ENCODE results near the gene GTPBP1.

DNA sequence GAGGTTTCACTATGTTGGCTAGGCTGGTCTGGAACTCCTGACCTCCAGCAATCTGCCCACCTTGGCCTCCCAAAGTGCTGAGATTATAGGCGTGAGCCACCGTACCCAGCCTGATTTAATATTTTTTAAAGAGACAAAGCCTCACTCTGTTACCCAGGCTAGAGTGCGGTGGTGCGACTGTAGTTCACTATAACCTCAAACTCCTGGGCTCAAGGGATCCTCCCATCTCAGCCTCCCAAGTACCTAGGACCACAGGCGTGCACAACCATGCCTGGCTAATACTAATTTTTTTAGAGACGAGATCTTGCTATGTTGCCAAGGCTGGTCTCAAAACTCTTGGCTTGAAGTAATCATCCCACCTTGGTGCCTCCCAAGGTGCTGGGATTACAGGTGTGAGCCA, 13.5 kb downstream of the GTPBP1 start:
- TF ChIP-seq, protein P1, sequence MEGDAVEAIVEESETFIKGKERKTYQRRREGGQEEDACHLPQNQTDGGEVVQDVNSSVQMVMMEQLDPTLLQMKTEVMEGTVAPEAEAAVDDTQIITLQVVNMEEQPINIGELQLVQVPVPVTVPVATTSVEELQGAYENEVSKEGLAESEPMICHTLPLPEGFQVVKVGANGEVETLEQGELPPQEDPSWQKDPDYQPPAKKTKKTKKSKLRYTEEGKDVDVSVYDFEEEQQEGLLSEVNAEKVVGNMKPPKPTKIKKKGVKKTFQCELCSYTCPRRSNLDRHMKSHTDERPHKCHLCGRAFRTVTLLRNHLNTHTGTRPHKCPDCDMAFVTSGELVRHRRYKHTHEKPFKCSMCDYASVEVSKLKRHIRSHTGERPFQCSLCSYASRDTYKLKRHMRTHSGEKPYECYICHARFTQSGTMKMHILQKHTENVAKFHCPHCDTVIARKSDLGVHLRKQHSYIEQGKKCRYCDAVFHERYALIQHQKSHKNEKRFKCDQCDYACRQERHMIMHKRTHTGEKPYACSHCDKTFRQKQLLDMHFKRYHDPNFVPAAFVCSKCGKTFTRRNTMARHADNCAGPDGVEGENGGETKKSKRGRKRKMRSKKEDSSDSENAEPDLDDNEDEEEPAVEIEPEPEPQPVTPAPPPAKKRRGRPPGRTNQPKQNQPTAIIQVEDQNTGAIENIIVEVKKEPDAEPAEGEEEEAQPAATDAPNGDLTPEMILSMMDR (IDR thresholded peaks at IDR 0.05 in 4 of 5, conservative IDR thresholded peaks at IDR 0.05 in 1 of 5), result no peak
- no peak for TF ChIP-seq POLR2A (IDR thresholded peaks at IDR 0.05)

All from gastrocnemius medialis (tissue), 4 donors.